NT2/D1 (cell line): ENCODE data around the gene LPXN.

Experiments
- SUZ12 ChIP-seq: IDR thresholded peaks from 2 replicates; pipeline ENCODE4 v1.6.1; 2011; ENCODE audit not compliant: insufficient read length, insufficient read depth; ENCODE audit errors: extremely low read depth
- YY1 ChIP-seq: IDR thresholded peaks from 2 replicates; pipeline ENCODE4 v1.6.1; 2011; ENCODE audit not compliant: insufficient read length, insufficient read depth
- ZNF274 ChIP-seq: IDR thresholded peaks from 2 replicates; pipeline ENCODE4 v1.6.1; 2011; ENCODE audit warnings: mild to moderate bottlenecking, low read depth, low read length

GRCh38 chr11:58594826-58595225 is 19.2 kb upstream of the LPXN start:
- TF ChIP-seq YY1: no peak
- TF ChIP-seq SUZ12: no peak
- TF ChIP-seq ZNF274: no peak
